Gastrocnemius medialis (tissue), 4 donors: Measurements from ENCODE around the gene SNF8. TPM values are rescaled to one million over a fixed set of nuclear protein-coding genes. Genes with fewer than 3 reads are reported as not detected.
"Not testable (repeated sequence)": the region's sequence is repeated elsewhere in the genome, so short reads cannot be mapped to it uniquely, and the experiment has no call there.

ENCODE experiments used
- ATAC-seq, 2 donors: fragments of 150-250 bp; one replicate each; pipeline ENCODE4 v1.9.1; 2016
- DNase-seq, 2 donors: peaks; one replicate each; pipeline ENCODE4 v3.0.0-alpha.2; 2019
- H3K27ac ChIP-seq, 4 donors: fragments of 200-600 bp; sonication (generic); 1 replicate in 1 of 4; 2 replicates in 3 of 4; pipeline ENCODE4 v1.5.1; 2016 to 2018; ENCODE audit warnings: mild to moderate bottlenecking in 2 of 4, moderate library complexity in 1 of 4
- H3K27me3 ChIP-seq, 3 donors: fragments of 200-600 bp; sonication (generic) in 2 of 3; 1 replicate in 1 of 3; 2 replicates in 2 of 3; pipeline versions ENCODE4 v1.5.1 to v1.6.0; 2016 to 2019; ENCODE audit warnings: mild to moderate bottlenecking in 1 of 3, moderate library complexity in 1 of 3
- H3K36me3 ChIP-seq, 2 donors: fragments of 200-600 bp; sonication (generic) in 1 of 2; one replicate each; pipeline ENCODE4 v1.5.1; 2017 to 2018
- H3K4me1 ChIP-seq, 2 donors: fragments of 200-600 bp; sonication (generic) in 1 of 2; one replicate each; pipeline ENCODE4 v1.5.1; 2016 to 2017; ENCODE audit warnings: mild to moderate bottlenecking in 2 of 2
- H3K4me3 ChIP-seq, 4 donors: fragments of 200-600 bp; sonication (generic) in 3 of 4; 1 replicate in 1 of 4; 2 replicates in 3 of 4; pipeline ENCODE4 v1.5.1; 2016 to 2019; ENCODE audit warnings: mild to moderate bottlenecking in 2 of 4
- H3K9me3 ChIP-seq, 3 donors: fragments of 200-600 bp; sonication (generic) in 2 of 3; 1 replicate in 1 of 3; 2 replicates in 2 of 3; pipeline ENCODE4 v1.5.1; 2016 to 2019
- CTCF ChIP-seq, 5 experiments: fragments of 450-650 bp in 3 of 5; fragments of 200-600 bp in 2 of 5; sonication (generic) in 2 of 5; IDR thresholded peaks in 4 of 5; conservative IDR thresholded peaks in 1 of 5; 1 replicate in 4 of 5; 2 replicates in 1 of 5; pipeline ENCODE4 v1.5.1; 2016 to 2019; ENCODE audit warnings: antibody characterized with exemption in 5 of 5, mild to moderate bottlenecking in 3 of 5, moderate library complexity in 3 of 5
- POLR2A ChIP-seq, 2 donors: fragments of 450-650 bp; IDR thresholded peaks; one replicate each; pipeline ENCODE4 v1.6.1; 2017; ENCODE audit warnings: antibody characterized with exemption in 2 of 2, mild to moderate bottlenecking in 2 of 2, moderate library complexity in 2 of 2
- in situ Hi-C, 4 donors: fragments of 200-750 bp; cut with MboI; loops; one replicate each; pipeline versions ENCODE4 v1.15.0 to v1.8.0; 2017; ENCODE audit warnings: low sequenced_read_pairs in 4 of 4
- intact Hi-C: fragments of 100-400 bp; cut with DNase I; formaldehyde crosslinking; loops from one replicate; pipeline ENCODE4 v1.15.1; 2023; ENCODE audit warnings: low total_unique reads
- total RNA-seq, 4 donors: library from RNA; depleted of rRNA; stranded (reverse); fragments of >200 nt; gene quantifications; one replicate each; pipeline versions ENCODE4 v1.1.0 to v1.2.3, GENCODE V29; 2016

Gene SNF8
- total RNA-seq, 4 donors from 2014 or later: 64.9 to 123 (median 76.8) TPM

DNA sequence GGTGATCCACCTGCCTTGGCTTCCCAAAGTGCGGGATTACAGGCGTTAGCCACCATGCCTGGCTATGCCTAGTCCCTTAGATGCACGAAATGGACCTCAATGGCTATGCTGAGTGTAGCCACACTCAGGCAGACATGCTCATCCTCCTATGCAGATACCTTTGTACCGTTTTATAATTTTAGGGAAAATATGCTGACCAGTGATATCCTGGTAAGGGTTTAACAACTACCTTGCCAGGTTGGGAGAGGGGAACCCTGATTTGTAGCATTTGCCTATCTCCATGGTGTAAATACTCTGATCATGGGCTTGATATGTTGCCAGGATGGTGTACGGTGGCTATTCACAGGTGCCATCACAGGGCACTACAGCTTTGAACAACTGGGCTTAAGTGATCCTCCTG, 6.9 kb upstream of the SNF8 start:
- ATAC-seq (no peak), DNase-seq (no peak)
- Histone ChIP-seq H3K4me1 (no peaks in the 10 kb centered on the region), H3K36me3 (no peaks in the 10 kb centered on the region), H3K9me3 (no peaks in the 10 kb centered on the region), H3K27ac (no peak overlapping the region), H3K4me3 (no peak overlapping the region), H3K27me3 (peaks cover 18 to 36% (median 32%) of the 10 kb centered on the region in 3 donors)
- TF ChIP-seq POLR2A (IDR thresholded peaks at IDR 0.05) (no peak), CTCF (IDR thresholded peaks at IDR 0.05 in 4 of 5, conservative IDR thresholded peaks at IDR 0.05 in 1 of 5) (no peak)
- in situ Hi-C loops: loop anchor here in 1 of 4 donors (25.0 kb wide), 1 partner anchor 111 kb away; no protein-coding TSS in a partner anchor
- intact Hi-C loops: no loop called here

GRCh38 chr17:48945261-48945651, 614 bp upstream of the SNF8 start:
- H3K4me1 ChIP-seq: peaks cover 10 to 18% of the 10 kb centered on the region in 2 donors
- not testable (repeated sequence) for H3K9me3 ChIP-seq, DNase-seq, H3K27me3 ChIP-seq, ATAC-seq
- intact Hi-C loops: loop anchor here (10.0 kb wide), 1 partner anchor 730 kb away; the partner anchor contains the start of gene SPOP
- in situ Hi-C loops: loop anchor here in 1 of 4 donors (10.0 kb wide), 1 partner anchor 50 kb away; the partner anchor contains the start of gene ATP5MC1
- H3K4me3 ChIP-seq: peak overlapping the region; percentile 84 to 95 (median 87)
- peak overlapping the region; percentile 83 to 88 (median 84) for H3K27ac ChIP-seq
- H3K36me3 ChIP-seq: peaks cover 0 to 11% of the 10 kb centered on the region in 2 donors

DNA sequence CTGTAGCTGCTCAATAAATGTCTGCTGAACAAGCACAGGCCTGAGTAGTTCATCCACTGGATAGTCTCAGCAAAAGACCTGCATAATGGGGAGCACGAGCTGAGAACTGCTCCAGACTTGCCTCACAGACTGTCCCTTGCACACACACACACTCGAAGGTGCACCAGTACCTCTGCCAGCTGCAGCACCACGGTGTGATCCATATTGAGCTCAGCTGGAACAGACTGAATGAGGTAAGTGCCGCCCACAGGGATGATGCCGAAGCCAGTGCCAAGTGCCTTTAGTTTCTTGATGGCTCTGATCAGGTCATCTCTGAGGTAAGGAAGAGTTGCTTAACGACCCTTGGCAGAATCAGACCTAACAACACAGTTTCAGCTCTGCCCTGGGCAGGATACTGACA, 11.6 kb downstream of the SNF8 start:
- intact Hi-C loops (no loop called here), in situ Hi-C loops (loop anchor here in 1 of 4 donors (10.0 kb wide), 1 partner anchor 58 kb away; no protein-coding TSS in a partner anchor)
- Histone ChIP-seq H3K36me3 (peaks cover 0 to 87% of the 10 kb centered on the region in 2 donors), H3K27me3 (no peaks in the 10 kb centered on the region), H3K4me1 (no peaks in the 10 kb centered on the region), H3K9me3 (no peaks in the 10 kb centered on the region), H3K27ac (no peak overlapping the region), H3K4me3 (no peak overlapping the region)
- no peak for DNase-seq
- ATAC-seq: no peak
- TF ChIP-seq POLR2A (IDR thresholded peaks at IDR 0.05) (no peak), CTCF (IDR thresholded peaks at IDR 0.05 in 4 of 5, conservative IDR thresholded peaks at IDR 0.05 in 1 of 5) (no peak)

GRCh38 chr17:48930435-48930873, 14.2 kb downstream of the SNF8 start:
- in situ Hi-C loops: loop anchor here in 1 of 4 donors (10.0 kb wide), 1 partner anchor 56 kb away; no protein-coding TSS in a partner anchor
- Histone ChIP-seq H3K9me3 (no peaks in the 10 kb centered on the region), H3K36me3 (peaks cover 0 to 86% of the 10 kb centered on the region in 2 donors), H3K4me3 (no peak overlapping the region), H3K27ac (no peak overlapping the region), H3K27me3 (no peaks in the 10 kb centered on the region), H3K4me1 (no peaks in the 10 kb centered on the region)
- DNase-seq (no peak), ATAC-seq (no peak)
- intact Hi-C loops: no loop called here
- TF ChIP-seq POLR2A (IDR thresholded peaks at IDR 0.05) (no peak), CTCF (IDR thresholded peaks at IDR 0.05 in 4 of 5, conservative IDR thresholded peaks at IDR 0.05 in 1 of 5) (no peak)

GRCh38 chr17:48929812-48930165, 14.9 kb downstream of the SNF8 start:
- DNase-seq (no peak), ATAC-seq (no peak)
- no peak overlapping the region for H3K27ac ChIP-seq
- no peaks in the 10 kb centered on the region for H3K27me3 ChIP-seq
- H3K9me3 ChIP-seq: no peaks in the 10 kb centered on the region
- peaks cover 0 to 87% of the 10 kb centered on the region in 2 donors for H3K36me3 ChIP-seq
- in situ Hi-C loops: loop anchor here in 1 of 4 donors (10.0 kb wide), 1 partner anchor 55 kb away; no protein-coding TSS in a partner anchor
- no peaks in the 10 kb centered on the region for H3K4me1 ChIP-seq
- TF ChIP-seq CTCF (IDR thresholded peaks at IDR 0.05 in 4 of 5, conservative IDR thresholded peaks at IDR 0.05 in 1 of 5) (no peak), POLR2A (IDR thresholded peaks at IDR 0.05) (no peak)
- no peak overlapping the region for H3K4me3 ChIP-seq
- intact Hi-C loops: no loop called here
